ENCODE data around the gene ANXA6. TPM values are rescaled to one million over a fixed set of nuclear protein-coding genes. Genes with fewer than 3 reads are reported as not detected.

The ANXA6 gene
- total RNA-seq, 4 donors from 2014 or later = 359 to 435 (median 375) TPM

DNA sequence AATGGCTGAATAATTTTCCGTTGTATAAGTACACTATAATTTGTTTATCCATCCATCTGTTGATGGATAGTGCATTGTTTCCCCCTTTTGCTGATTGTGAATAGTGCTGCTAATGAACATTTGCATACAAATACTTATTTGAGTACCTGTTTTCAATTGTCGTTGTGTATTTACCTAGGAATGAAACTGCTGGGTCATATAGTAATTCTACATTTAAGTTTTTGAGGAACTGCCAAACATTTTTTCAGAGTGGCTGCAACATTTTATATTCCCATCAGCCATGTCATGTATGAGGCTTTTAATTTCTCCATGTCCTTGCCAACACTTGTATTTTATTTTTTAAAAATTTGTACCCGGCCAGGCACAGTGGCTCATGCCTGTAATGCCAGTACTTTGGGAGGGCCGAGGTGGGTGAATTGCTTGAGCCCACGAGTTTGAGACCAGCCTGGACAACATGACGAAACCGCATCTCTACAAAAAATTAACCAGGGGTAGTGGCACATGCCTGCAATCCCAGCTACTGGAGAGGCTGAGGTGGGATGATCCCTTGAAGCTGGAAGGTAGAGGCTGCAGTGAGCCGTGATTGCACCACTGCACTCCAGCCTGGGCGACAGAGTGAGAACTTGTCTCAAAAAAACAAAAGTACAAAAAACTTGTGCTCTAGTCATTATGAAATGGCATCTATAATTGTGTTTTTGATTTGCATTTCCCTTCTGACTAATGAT lies 2.2 kb upstream of the ANXA6 start:
- H3K9me3 ChIP-seq = no peaks in the 10 kb centered on the region
- no peak overlapping the region for H3K4me3 ChIP-seq
- H3K27me3 ChIP-seq = no peaks in the 10 kb centered on the region
- WGBS, 2 donors (ENCODE audit: low coverage in 1 of 2) = 66 to 92% methylated on average over 3 to 7 of the region's 9 CpGs
- H3K27ac ChIP-seq = no peak overlapping the region
- H3K36me3 ChIP-seq = no peaks in the 10 kb centered on the region
- no peak for ATAC-seq
- H3K4me1 ChIP-seq = peaks cover 9 to 64% (median 18%) of the 10 kb centered on the region in 3 donors
- TF ChIP-seq EP300 (IDR thresholded peaks at IDR 0.05) (no peak), POLR2AphosphoS5 (IDR thresholded peaks at IDR 0.05) (no peak), POLR2A (IDR thresholded peaks at IDR 0.05) (no peak)
- TF ChIP-seq, protein P1, sequence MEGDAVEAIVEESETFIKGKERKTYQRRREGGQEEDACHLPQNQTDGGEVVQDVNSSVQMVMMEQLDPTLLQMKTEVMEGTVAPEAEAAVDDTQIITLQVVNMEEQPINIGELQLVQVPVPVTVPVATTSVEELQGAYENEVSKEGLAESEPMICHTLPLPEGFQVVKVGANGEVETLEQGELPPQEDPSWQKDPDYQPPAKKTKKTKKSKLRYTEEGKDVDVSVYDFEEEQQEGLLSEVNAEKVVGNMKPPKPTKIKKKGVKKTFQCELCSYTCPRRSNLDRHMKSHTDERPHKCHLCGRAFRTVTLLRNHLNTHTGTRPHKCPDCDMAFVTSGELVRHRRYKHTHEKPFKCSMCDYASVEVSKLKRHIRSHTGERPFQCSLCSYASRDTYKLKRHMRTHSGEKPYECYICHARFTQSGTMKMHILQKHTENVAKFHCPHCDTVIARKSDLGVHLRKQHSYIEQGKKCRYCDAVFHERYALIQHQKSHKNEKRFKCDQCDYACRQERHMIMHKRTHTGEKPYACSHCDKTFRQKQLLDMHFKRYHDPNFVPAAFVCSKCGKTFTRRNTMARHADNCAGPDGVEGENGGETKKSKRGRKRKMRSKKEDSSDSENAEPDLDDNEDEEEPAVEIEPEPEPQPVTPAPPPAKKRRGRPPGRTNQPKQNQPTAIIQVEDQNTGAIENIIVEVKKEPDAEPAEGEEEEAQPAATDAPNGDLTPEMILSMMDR (IDR thresholded peaks at IDR 0.05) = no peak

DNA sequence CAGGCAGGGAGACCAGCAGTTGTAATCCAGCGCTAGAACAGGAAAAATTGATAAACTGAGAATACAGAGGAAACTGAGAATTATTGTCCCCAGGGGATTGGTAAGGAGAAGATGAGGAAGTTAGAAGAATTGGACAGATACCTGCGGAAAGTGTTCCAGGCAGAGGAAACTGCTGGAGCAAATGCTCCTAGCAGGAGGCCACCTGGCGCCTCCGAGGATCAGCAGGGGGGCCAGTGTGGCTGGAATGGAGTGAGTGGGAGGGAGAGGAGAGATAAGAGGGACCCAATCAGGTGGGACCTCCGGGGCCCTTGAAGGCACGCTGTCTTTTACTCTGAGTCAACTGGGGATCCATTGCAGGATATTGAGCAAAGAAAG lies 695 bp upstream of the ANXA6 start:
- H3K27ac ChIP-seq = peak overlapping the region; percentile 80 to 97 (median 94)
- H3K27me3 ChIP-seq = no peaks in the 10 kb centered on the region
- no peaks in the 10 kb centered on the region for H3K36me3 ChIP-seq
- no peak for ATAC-seq
- 17% methylated on average over 5 to 6 of the region's 6 CpGs for WGBS, 2 donors (ENCODE audit: low coverage in 1 of 2)
- no peaks in the 10 kb centered on the region for H3K9me3 ChIP-seq
- H3K4me1 ChIP-seq = peaks cover 9 to 69% (median 27%) of the 10 kb centered on the region in 3 donors
- TF ChIP-seq, protein P1 (IDR thresholded peaks at IDR 0.05) = no peak
- TF ChIP-seq EP300 (IDR thresholded peaks at IDR 0.05) = no peak
- no peak for TF ChIP-seq POLR2A (IDR thresholded peaks at IDR 0.05)
- TF ChIP-seq POLR2AphosphoS5 (IDR thresholded peaks at IDR 0.05) = no peak
- H3K4me3 ChIP-seq = peak overlapping the region; percentile 80 to 96

DNA sequence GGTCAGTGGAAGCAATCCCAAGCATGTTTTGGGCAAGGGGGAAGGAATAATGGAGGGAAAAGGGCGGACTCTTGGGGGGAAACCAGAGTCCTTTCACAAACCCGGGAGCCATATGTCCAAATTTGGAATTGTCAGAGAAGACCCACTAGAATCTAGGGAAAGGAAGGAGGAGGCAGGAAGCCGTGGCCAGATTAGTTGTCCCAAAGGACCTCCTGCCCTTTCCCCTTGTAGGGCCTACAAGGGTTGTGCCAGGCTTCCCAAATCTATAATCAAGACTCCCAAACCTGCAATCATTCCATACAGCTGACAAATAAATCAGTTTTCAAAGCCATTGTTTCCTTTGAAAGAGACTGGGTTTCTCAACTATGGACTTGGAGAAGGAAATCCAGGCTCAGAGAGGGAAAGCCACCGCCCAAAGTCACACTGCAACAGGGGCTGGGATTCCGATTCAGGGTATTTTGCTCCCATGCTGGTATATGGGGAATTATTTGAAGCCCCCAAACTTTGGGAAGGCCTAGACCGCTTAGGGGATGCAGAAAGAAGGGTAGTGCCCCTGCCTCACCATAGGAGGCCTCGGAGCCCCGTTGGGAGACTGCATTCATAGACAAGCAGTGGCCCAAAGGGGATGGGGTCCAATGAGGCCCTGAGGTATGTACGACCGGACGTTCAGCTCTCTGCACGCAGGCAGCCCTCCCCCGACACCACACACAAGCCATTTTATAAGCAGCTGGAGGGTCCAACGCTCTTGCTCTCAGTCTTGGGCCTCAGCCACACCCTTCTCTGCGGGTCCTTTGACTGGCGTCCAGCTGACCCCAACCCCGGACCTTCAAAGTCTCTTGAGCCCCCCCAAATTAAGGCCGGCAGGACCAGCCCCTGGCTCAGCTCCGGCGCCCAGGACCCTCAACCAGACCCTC lies 815 bp downstream of the ANXA6 start:
- Histone ChIP-seq H3K36me3 (no peaks in the 10 kb centered on the region), H3K27me3 (no peaks in the 10 kb centered on the region), H3K27ac (peak overlapping the region; percentile 80 to 97 (median 94)), H3K9me3 (no peaks in the 10 kb centered on the region), H3K4me1 (peaks cover 7 to 69% (median 34%) of the 10 kb centered on the region in 3 donors), H3K4me3 (peak overlapping the region; percentile 80 to 96)
- 0 to 7% methylated on average over 2 to 12 of the region's 20 CpGs for WGBS, 2 donors (ENCODE audit: low coverage in 1 of 2)
- ATAC-seq = no peak
- TF ChIP-seq POLR2AphosphoS5 (IDR thresholded peaks at IDR 0.05) (no peak), EP300 (IDR thresholded peaks at IDR 0.05) (no peak), POLR2A (IDR thresholded peaks at IDR 0.05) (no peak)
- TF ChIP-seq, protein P1 (IDR thresholded peaks at IDR 0.05) = peak in 1 of 4 experiments; percentile 3

DNA sequence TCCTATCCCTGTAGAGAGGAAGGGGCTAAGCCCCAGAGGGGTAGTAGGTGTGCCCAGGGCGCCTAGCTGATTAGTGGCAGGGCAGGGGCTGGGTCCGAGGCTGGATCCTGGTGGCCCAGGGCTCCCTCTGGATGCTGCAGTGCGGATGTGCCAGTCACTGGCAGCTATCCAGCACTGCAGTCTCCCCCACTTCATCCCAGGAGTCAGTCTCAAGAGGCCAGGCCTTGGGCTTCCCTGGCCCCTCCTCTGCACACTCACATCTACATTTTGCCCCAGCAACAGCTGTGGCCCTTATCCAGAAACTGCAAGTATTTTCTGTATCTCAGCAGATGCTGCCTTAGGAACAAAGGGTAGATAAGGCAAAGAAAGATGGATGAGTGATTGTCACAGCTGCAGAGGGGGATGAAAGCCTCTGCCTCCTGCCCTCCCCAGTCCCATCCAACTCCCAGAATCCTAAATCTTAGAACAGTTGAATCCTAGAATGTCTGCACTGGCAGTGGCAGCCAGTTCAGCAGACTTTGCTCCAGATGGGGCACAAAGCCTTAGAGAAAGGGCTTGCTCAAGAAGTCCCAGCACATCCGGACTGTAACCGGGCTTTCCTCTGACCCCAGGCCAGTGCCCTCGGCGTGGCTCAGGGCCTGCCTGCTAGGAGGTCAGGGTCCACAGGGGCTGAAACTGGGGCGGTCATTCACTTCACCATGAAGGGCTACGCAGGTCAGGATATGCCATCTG lies 1.6 kb downstream of the ANXA6 start:
- no peaks in the 10 kb centered on the region for H3K27me3 ChIP-seq
- no peak for ATAC-seq
- H3K9me3 ChIP-seq = no peaks in the 10 kb centered on the region
- peaks cover 14 to 76% (median 42%) of the 10 kb centered on the region in 3 donors for H3K4me1 ChIP-seq
- peak overlapping the region; percentile 80 to 96 for H3K4me3 ChIP-seq
- TF ChIP-seq, protein P1 (IDR thresholded peaks at IDR 0.05) = peak in 1 of 4 experiments; percentile 12
- no peak for TF ChIP-seq POLR2AphosphoS5 (IDR thresholded peaks at IDR 0.05)
- H3K27ac ChIP-seq = peak overlapping the region; percentile 80 to 97 (median 94)
- WGBS, 2 donors (ENCODE audit: low coverage in 1 of 2) = no CpG with 5 or more reads among the region's 9 CpGs
- H3K36me3 ChIP-seq = no peaks in the 10 kb centered on the region

Measured in gastroesophageal sphincter (tissue), 4 donors.